B cell (primary cell): ENCODE results near the gene MNX1. TPM values are rescaled to one million over a fixed set of nuclear protein-coding genes. Genes with fewer than 3 reads are reported as not detected.

Experiments
- ATAC-seq: fragments of 200-7000 bp; cut with Tn5 transposase; one replicate; pipeline ENCODE4 v1.10.0; 2021; ENCODE audit warnings: low read depth, mild to moderate bottlenecking, moderate number of reproducible peaks, moderate library complexity
- CTCF ChIA-PET: fragments of 350-600 bp; sonication (Branson Sonifier 250); formaldehyde crosslinking; loops from one replicate; lab custom pipeline; 2021; ENCODE audit warnings: antibody characterized with exemption, inconsistent platforms; lab: Charles Lee
- POLR2A ChIA-PET: fragments of 350-600 bp; sonication (Branson Sonifier 250); formaldehyde crosslinking; loops from one replicate; lab custom pipeline; 2021; ENCODE audit warnings: antibody characterized with exemption; lab: Charles Lee
- DNase-seq: peaks from one replicate; pipeline ENCODE4 v3.0.0; 2013
- H2AFZ ChIP-seq: 2 replicates; pipeline ENCODE4 v1.6.1; 2012; ENCODE audit warnings: mild to moderate bottlenecking, low read depth, low read length; ENCODE audit not compliant: insufficient read depth, poor library complexity, severe bottlenecking
- H3K27ac ChIP-seq, 2 donors: 1 replicate in 1 of 2; 2 replicates in 1 of 2; pipeline ENCODE4 v1.5.1; 2012 to 2013; ENCODE audit warnings: low read length in 2 of 2, mild to moderate bottlenecking in 2 of 2, moderate library complexity in 1 of 2
- H3K27me3 ChIP-seq, 4 experiments: fragments of 200-600 bp in 1 of 4; sonication (generic) in 1 of 4; replicated peaks in 1 of 4; 1 replicate in 2 of 4; 2 replicates in 2 of 4; pipeline versions ENCODE4 v1.6.1 to v1.7.0; 2013 to 2016; ENCODE audit warnings: low read length in 3 of 4, mild to moderate bottlenecking in 2 of 4, mixed read lengths in 1 of 4, moderate library complexity in 1 of 4; ENCODE audit not compliant: insufficient read depth in 4 of 4, control insufficient read depth in 3 of 4; ENCODE audit errors: control extremely low read depth in 1 of 4
- H3K36me3 ChIP-seq, 2 experiments: replicated peaks in 1 of 2; 1 replicate in 1 of 2; 2 replicates in 1 of 2; pipeline versions ENCODE4 v1.6.1 to v1.7.1; 2013; ENCODE audit warnings: low read length in 1 of 2; ENCODE audit not compliant: insufficient read depth in 2 of 2, control insufficient read depth in 1 of 2; ENCODE audit errors: control extremely low read depth in 1 of 2, extremely low read depth in 1 of 2
- H3K4me1 ChIP-seq, 2 donors: fragments of 200-600 bp in 1 of 2; sonication (generic) in 1 of 2; 1 replicate in 1 of 2; 2 replicates in 1 of 2; pipeline versions ENCODE4 v1.5.1 to v1.6.1; 2013 to 2017; ENCODE audit warnings: low read length in 2 of 2; ENCODE audit not compliant: control insufficient read depth in 2 of 2, insufficient read depth in 2 of 2
- H3K4me2 ChIP-seq: replicated peaks from 2 replicates; pipeline ENCODE3; 2012; ENCODE audit warnings: mild to moderate bottlenecking, low read depth, low read length; ENCODE audit not compliant: poor library complexity, severe bottlenecking
- H3K4me3 ChIP-seq, 5 experiments: fragments of 200-600 bp in 1 of 5; sonication (generic) in 1 of 5; 1 replicate in 3 of 5; 2 replicates in 2 of 5; pipeline versions ENCODE4 v1.5.1 to v1.7.0; 2011 to 2016; ENCODE audit warnings: low read length in 4 of 5, mild to moderate bottlenecking in 4 of 5, low read depth in 2 of 5, control low read depth in 1 of 5, moderate library complexity in 1 of 5; ENCODE audit not compliant: insufficient read depth in 1 of 5; ENCODE audit errors: control extremely low read depth in 1 of 5, extremely low read depth in 1 of 5
- H3K79me2 ChIP-seq: fragments of 200-600 bp; sonication (generic); one replicate; pipeline ENCODE4 v1.6.0; 2016; ENCODE audit warnings: low read length; ENCODE audit not compliant: control insufficient read depth, insufficient read depth
- H3K9ac ChIP-seq: fragments of 200-600 bp; sonication (generic); 2 replicates; pipeline ENCODE4 v1.6.1; 2017; ENCODE audit warnings: mild to moderate bottlenecking, low read length, moderate library complexity
- H3K9me3 ChIP-seq, 3 donors: one replicate each; pipeline versions ENCODE4 v1.6.1 to v1.7.1; 2013; ENCODE audit warnings: low read length in 2 of 3; ENCODE audit not compliant: control insufficient read depth in 2 of 3, insufficient read depth in 1 of 3; ENCODE audit errors: control extremely low read depth in 1 of 3
- H4K20me1 ChIP-seq: 2 replicates; pipeline ENCODE4 v1.6.0; 2012; ENCODE audit warnings: mild to moderate bottlenecking, low read length; ENCODE audit not compliant: insufficient read depth, control insufficient read depth, poor library complexity, severe bottlenecking
- H3K27ac Mint-ChIP-seq: one replicate; pipeline ENCODE4 v1.8.0; 2021; ENCODE audit warnings: mixed read lengths
- H3K27me3 Mint-ChIP-seq: one replicate; pipeline ENCODE4 v1.8.0; 2021; ENCODE audit warnings: mixed read lengths
- H3K4me1 Mint-ChIP-seq: one replicate; pipeline ENCODE4 v1.8.0; 2021; ENCODE audit warnings: mixed read lengths
- H3K4me3 Mint-ChIP-seq: one replicate; pipeline ENCODE4 v1.8.0; 2021; ENCODE audit warnings: mixed read lengths
- H3K9me3 Mint-ChIP-seq: one replicate; pipeline ENCODE4 v1.8.0; 2022; ENCODE audit warnings: mixed read lengths; ENCODE audit not compliant: insufficient read depth
- CTCF ChIP-seq: fragments of 200-600 bp; IDR thresholded peaks from one replicate; pipeline ENCODE4 v1.8.0; 2022; ENCODE audit warnings: antibody characterized with exemption, mild to moderate bottlenecking
- EZH2 ChIP-seq: IDR thresholded peaks from 2 replicates; pipeline ENCODE4 v1.6.1; 2012; ENCODE audit warnings: borderline replicate concordance, low read depth, mild to moderate bottlenecking, moderate library complexity, low read length; ENCODE audit not compliant: insufficient read depth, poor library complexity, severe bottlenecking
- WGBS: methylation state at CpG from one replicate; pipeline ENCODE4 v1.1.5; 2013; ENCODE audit warnings: missing lambda C conversion rate; ENCODE audit not compliant: insufficient coverage; 5-methylcytosine and 5-hydroxymethylcytosine counted together
- intact Hi-C: fragments of 100-400 bp; cut with micrococcal nuclease; formaldehyde crosslinking; loops from one replicate; pipeline ENCODE4 v1.10.0; 2022
- polyA plus RNA-seq: library from polyadenylated mRNA; depleted of rRNA; stranded (reverse); fragments of >200 nt; gene quantifications from 2 replicates; pipeline ENCODE4 v1.2.3, GENCODE V29; 2012
- total RNA-seq, 2 donors: library from RNA; stranded (reverse); fragments of 120-200 nt in 1 of 2; gene quantifications; 1 replicate in 1 of 2; 2 replicates in 1 of 2; pipeline versions ENCODE4 v1.2.3 to v1.2.4, GENCODE V29; 2013 to 2022

Gene MNX1
- total and polyA plus RNA-seq, 2 donors (not counting 1 experiment from before 2014, with no cell fraction given) = not detected

- Histone ChIP-seq H4K20me1 (no peaks in the 10 kb centered on the region), H3K4me1 (no peaks in the 10 kb centered on the region), H3K4me2 (no peak overlapping the region), H3K36me3 (no peaks in the 10 kb centered on the region), H3K4me3 (no peak overlapping the region), H3K9me3 (no peaks in the 10 kb centered on the region), H2AFZ (no peak overlapping the region), H3K79me2 (no peaks in the 10 kb centered on the region), H3K27ac (no peak overlapping the region), H3K27me3 (no peaks in the 10 kb centered on the region), H3K9ac (no peak overlapping the region)
- CTCF ChIA-PET = no interaction called here
- Mint-ChIP-seq H3K4me1 (no peaks in the 10 kb centered on the region), H3K9me3 (no peaks in the 10 kb centered on the region), H3K27ac (no peak overlapping the region), H3K4me3 (no peak overlapping the region), H3K27me3 (peaks cover 6% of the 10 kb centered on the region)
- TF ChIP-seq CTCF = no peak
- TF ChIP-seq EZH2 = no peak
- WGBS = 88% methylated on average over 27 of the region's 30 CpGs
- DNase-seq (no peak), ATAC-seq (no peak)
- intact Hi-C loops = no loop called here
- POLR2A ChIA-PET = no interaction called here
Observed at GRCh38 chr7:157044943-157045660, 34.6 kb upstream of the MNX1 start.

DNA sequence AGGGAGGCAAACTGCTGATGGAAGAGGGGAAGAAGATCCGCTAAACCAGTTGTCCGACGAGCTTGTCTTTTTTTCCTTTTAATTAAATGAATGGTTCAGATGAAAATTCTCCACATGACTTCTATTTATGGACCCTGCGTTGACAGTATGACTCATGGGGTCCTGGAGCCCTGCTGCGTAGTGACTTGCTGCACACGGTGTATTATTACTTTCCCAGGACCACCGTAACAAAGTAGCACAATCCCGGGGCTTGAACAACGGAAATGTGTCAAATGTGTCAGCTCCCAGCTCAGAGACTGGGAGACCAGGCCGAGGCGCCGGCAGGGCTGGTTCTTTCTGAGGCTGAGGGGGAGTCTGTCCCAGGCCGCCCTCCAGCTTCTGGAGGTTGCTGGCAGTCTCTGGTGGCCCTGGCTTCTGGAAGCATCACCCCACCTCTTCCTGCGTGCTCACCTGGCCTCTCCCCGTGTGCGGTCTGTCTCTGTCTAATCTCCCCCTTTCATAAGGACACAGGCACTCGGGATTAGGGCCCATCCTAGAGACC, 33.8 kb upstream of the MNX1 start:
- H3K4me1 Mint-ChIP-seq = no peaks in the 10 kb centered on the region
- no peak overlapping the region for H3K27ac Mint-ChIP-seq
- no peak overlapping the region for H3K4me3 ChIP-seq
- H3K79me2 ChIP-seq = no peaks in the 10 kb centered on the region
- WGBS = 87% methylated on average over 13 of the region's 17 CpGs
- H3K27me3 ChIP-seq = no peaks in the 10 kb centered on the region
- ChIA-PET CTCF (no interaction called here), POLR2A (no interaction called here)
- no peaks in the 10 kb centered on the region for H3K4me1 ChIP-seq
- H2AFZ ChIP-seq = no peak overlapping the region
- intact Hi-C loops = no loop called here
- H3K9me3 Mint-ChIP-seq = no peaks in the 10 kb centered on the region
- TF ChIP-seq CTCF (no peak), EZH2 (no peak)
- ATAC-seq (no peak), DNase-seq (no peak)
- H4K20me1 ChIP-seq = no peaks in the 10 kb centered on the region
- no peak overlapping the region for H3K4me3 Mint-ChIP-seq
- H3K36me3 ChIP-seq = no peaks in the 10 kb centered on the region
- no peak overlapping the region for H3K27ac ChIP-seq
- H3K4me2 ChIP-seq = no peak overlapping the region
- no peaks in the 10 kb centered on the region for H3K9me3 ChIP-seq
- peaks cover 3% of the 10 kb centered on the region for H3K27me3 Mint-ChIP-seq
- no peak overlapping the region for H3K9ac ChIP-seq
